ENCODE measurements around the gene PLA2G4B.

PLA2G4B gene

GRCh38 chr15:41809121-41809520 is 29.5 kb upstream of the PLA2G4B start:
- DNase-seq = no peak

GRCh38 chr15:41809526-41810220 is 29.0 kb upstream of the PLA2G4B start:
- DNase-seq = no peak

DNA sequence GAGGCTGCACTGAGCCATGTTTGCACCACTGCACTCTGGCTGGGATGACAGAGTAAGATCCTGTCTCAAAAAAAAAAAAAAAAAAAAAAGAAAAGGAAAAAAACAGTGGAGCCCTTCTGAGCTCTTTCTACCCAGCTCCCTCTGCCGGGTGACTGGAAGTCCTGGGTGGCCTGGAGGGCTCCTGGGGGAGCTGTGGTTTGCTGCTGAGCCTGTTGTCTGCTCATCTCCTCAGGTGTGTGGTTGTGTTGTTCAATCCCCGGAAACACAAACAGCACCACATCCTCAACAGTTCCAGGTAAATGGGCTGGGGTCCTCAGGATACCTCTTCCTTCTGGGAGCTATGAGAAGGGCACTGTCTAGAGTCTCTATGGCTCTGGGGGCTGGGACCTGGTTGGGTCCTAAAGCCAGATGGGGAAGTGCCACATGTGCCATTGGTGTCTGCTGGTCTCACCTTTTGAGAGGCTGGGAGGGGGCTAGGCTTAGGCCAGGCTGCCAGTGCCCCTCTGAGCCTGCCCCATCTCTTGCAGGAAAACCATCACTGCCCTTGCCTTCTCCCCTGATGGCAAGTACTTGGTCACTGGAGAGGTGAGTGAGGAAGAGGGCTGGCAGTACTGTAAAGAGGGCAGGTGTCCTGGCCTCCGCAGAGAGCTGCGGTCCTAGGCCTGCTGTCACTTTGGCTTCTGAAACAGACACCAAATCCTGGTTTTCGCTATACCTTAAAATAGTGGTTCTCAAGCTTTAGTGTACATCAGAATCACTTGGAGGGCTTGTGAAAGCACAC is 27.8 kb upstream of the PLA2G4B start:
- no peak for DNase-seq

- DNase-seq = peak; percentile 69
Observed at GRCh38 chr15:41811432-41812195, 27.0 kb upstream of the PLA2G4B start.

- DNase-seq = no peak
Observed at GRCh38 chr15:41812820-41813375, 25.7 kb upstream of the PLA2G4B start.

- no peak for DNase-seq
Observed at GRCh38 chr15:41813426-41813825, 25.2 kb upstream of the PLA2G4B start.

- DNase-seq = no peak
Observed at GRCh38 chr15:41814534-41814933, 24.1 kb upstream of the PLA2G4B start.

- DNase-seq = no peak
Observed at GRCh38 chr15:41816788-41817187, 21.9 kb upstream of the PLA2G4B start.

DNA sequence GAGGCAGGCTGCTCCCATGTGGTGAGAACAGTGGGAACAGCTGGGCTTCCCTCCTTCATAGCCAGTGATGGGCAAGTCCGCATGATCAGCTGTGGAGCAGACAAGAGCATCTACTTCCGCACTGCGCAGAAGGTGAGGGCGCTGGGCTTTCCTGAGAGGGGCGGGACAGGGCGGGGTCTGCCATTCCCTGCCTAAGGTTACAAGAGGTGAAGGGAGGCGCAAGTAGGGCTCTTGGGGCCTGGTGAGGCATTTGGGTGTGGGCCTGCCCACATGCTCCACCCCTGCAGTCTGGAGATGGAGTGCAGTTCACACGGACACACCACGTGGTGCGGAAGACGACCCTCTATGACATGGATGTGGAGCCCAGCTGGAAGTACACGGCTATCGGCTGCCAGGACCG is 21.3 kb upstream of the PLA2G4B start:
- no peak for DNase-seq

GRCh38 chr15:41817781-41818180 is 20.9 kb upstream of the PLA2G4B start:
- DNase-seq = no peak

DNA sequence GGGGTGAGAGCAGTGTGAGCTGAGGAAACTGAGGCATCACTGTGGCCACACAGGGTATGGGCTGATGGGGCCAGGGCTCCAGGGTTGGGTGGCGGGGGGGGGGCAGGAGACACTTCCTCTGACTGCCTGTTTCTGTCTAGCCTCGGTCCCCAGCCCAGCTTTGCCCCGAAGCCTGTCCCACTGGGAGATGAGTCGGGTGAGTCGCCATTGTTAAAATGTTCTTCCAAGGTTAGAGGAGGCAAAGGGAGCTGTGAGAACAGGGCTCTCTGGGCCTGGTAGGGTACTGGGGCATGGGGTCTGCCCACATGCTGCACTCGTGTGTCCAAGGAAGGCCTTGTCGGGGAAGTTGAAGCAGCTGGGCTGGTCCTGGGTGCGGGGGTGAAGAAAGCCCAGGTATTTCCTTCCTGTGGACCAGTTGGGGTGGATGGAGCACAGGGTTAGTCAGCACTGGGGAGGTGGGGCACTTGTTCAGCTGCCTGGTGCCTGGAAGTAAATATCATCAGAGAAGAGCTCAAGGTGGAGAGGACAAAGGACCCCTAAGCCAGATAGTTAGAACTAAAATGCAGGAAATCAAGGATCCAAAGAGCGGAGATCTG is 19.1 kb upstream of the PLA2G4B start:
- DNase-seq = no peak

GRCh38 chr15:41820791-41821423 is 17.7 kb upstream of the PLA2G4B start:
- DNase-seq = no peak

GRCh38 chr15:41821831-41822230 is 16.8 kb upstream of the PLA2G4B start:
- no peak for DNase-seq

GRCh38 chr15:41822471-41822870 is 16.2 kb upstream of the PLA2G4B start:
- DNase-seq = no peak

DNA sequence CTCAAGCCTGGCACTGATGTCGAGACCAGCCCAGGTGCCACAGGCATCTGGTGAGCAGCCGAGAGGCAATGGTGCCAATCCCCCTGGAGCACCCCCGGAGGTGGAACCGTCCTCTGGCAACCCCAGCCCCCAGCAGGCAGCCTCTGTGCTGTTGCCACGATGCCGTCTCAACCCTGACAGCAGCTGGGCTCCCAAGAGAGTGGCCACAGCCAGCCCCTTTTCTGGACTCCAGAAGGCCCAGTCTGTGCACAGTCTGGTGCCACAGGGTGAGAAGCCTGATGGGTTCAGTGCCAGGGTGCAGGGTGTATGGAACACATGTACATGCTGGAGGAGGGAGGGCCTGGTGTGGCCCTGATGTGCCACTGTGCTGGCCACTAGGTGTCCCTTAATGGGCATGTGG is 15.7 kb upstream of the PLA2G4B start:
- no peak for DNase-seq

GRCh38 chr15:41823502-41823901 is 15.1 kb upstream of the PLA2G4B start:
- no peak for DNase-seq

DNA sequence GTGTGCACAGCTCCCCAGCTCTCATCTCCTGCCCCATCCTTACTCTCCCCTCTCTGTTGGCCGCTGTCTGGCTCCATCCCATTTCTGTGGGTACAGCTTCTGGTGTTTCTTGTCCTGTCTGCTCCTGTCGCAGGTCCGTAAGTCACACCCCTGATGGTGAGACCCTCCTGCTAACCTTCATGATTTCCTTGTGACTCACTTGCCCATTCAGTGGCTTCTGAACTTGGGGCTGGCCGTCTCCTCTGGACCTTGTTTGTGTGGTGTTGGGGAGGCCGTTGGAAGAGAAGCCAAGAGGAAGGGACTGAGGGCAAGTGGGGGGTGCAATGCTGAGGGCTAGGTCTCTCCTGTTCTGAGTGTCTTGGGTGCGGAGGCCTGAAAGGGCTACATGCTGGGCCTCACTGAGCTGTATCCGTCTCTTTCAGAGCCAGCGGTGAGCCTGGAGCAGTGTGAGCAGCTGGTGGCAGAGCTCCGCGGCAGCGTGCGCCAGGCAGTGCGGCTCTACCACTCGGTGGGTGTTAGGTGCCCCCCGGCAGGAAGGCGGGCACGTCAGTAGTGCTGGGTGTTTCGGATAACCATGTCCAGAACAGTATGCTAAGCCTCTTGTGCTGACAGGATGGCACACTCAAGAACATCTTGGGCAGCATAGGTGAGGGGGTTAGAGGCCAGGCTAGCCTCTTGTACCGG is 14.4 kb upstream of the PLA2G4B start:
- no peak for DNase-seq

DNA sequence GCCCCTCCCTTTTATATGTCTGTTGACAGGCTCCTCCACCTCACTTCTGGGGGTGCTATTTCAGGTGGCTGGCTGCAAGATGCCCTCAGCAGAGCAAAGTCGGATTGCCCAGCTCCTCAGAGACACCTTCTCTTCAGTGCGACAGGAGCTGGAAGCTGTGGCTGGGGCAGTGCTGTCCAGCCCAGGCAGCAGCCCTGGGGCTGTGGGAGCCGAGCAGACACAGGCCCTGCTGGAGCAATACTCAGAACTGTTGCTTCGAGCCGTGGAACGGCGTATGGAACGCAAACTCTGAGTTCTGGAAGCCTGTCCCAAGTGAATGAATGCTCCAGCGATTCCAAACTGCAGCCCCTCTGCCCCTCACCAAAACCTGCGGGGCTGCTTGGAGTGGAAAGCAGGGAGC is 13.5 kb upstream of the PLA2G4B start:
- no peak for DNase-seq

GRCh38 chr15:41825572-41826535 is 12.8 kb upstream of the PLA2G4B start:
- no peak for DNase-seq

GRCh38 chr15:41827290-41827879 is 11.3 kb upstream of the PLA2G4B start:
- no peak for DNase-seq

Measured in CD4-positive, alpha-beta T cell treated with Interferon gamma for 1 hour (primary cell).